ENCODE results near the gene OXTR.

- TF ChIP-seq POLR2A (IDR thresholded peaks at IDR 0.05) = no peak
- TF ChIP-seq, protein P1, sequence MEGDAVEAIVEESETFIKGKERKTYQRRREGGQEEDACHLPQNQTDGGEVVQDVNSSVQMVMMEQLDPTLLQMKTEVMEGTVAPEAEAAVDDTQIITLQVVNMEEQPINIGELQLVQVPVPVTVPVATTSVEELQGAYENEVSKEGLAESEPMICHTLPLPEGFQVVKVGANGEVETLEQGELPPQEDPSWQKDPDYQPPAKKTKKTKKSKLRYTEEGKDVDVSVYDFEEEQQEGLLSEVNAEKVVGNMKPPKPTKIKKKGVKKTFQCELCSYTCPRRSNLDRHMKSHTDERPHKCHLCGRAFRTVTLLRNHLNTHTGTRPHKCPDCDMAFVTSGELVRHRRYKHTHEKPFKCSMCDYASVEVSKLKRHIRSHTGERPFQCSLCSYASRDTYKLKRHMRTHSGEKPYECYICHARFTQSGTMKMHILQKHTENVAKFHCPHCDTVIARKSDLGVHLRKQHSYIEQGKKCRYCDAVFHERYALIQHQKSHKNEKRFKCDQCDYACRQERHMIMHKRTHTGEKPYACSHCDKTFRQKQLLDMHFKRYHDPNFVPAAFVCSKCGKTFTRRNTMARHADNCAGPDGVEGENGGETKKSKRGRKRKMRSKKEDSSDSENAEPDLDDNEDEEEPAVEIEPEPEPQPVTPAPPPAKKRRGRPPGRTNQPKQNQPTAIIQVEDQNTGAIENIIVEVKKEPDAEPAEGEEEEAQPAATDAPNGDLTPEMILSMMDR (IDR thresholded peaks at IDR 0.05) = no peak
These were observed 5.8 kb upstream of the OXTR start for GRCh38 chr3:8775181-8775580.

Measured in tibial nerve (tissue), 3 donors.